SK-N-MC (cell line): ENCODE measurements around the gene SRSF10.

Source experiments
- EZH2 ChIP-seq: fragments of 200-600 bp; sonication (generic); IDR thresholded peaks from one replicate; pipeline ENCODE4 v1.6.1; 2017; ENCODE audit warnings: antibody characterized with exemption
- POLR2AphosphoS5 ChIP-seq: IDR thresholded peaks from 2 replicates; pipeline ENCODE4 v1.6.1; 2012; ENCODE audit warnings: mild to moderate bottlenecking, low read depth, low read length, borderline replicate concordance

GRCh38 chr1:23996700-23997229 lies 16.6 kb upstream of the SRSF10 start:
- TF ChIP-seq POLR2AphosphoS5 (no peak), EZH2 (no peak)
